Measurements from ENCODE around the gene GADL1.

Gene GADL1

DNA sequence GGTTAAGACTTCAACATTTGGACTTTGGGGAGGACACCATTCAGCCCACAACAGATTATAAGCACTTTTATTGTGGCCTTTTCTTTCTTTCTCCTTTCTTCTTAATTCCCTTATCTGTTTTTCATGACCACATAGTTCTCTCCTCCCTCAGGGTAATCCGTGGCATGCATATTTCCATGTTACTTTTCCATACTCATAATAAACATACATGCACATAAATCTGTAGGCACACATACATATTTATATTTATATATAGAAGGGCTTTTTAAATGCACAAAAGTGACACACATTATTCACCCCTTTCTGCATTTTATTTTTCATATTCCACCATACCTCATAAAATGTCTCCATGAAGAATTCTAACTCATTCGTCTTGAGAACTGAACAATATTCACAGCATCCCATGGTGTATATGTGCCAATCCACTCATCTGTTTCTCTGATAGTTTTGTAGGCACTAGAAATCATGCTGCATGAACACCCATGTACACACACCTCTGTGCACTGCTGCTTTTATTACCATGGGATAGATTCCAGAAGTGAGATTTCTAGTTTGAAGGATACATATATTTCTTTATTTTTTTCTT, 38.1 kb upstream of the GADL1 start:
- Histone ChIP-seq H3F3A (ENCODE audit: control insufficient read depth, insufficient read depth) (no peaks in the 10 kb centered on the region), H3K27ac (ENCODE audit: low read depth, low read length) (no peak overlapping the region), H3K79me2 (ENCODE audit: control insufficient read depth, low read length) (no peaks in the 10 kb centered on the region), H3K4me1 (ENCODE audit: control insufficient read depth, low read length) (no peaks in the 10 kb centered on the region), H3K36me3 (ENCODE audit: control insufficient read depth, low read length) (no peaks in the 10 kb centered on the region), H4K20me1 (ENCODE audit: control insufficient read depth, insufficient read depth, low read depth, low read length) (no peaks in the 10 kb centered on the region), H3K9me3 (ENCODE audit: control insufficient read depth, insufficient read depth, low read length) (no peaks in the 10 kb centered on the region), H3K27me3 (ENCODE audit: control insufficient read depth, low read length) (peaks cover 5% of the 10 kb centered on the region), H3K4me3 (ENCODE audit: low read length) (no peak overlapping the region), H3K9me2 (replicated peaks; ENCODE audit: control insufficient read depth, low read length) (no peaks in the 10 kb centered on the region), H3K4me2 (ENCODE audit: low read length) (no peak overlapping the region)
- TF ChIP-seq EZH2phosphoT487 (IDR thresholded peaks at IDR 0.05; ENCODE audit: borderline replicate concordance, low read length), result no peak
- TF ChIP-seq, protein P1, sequence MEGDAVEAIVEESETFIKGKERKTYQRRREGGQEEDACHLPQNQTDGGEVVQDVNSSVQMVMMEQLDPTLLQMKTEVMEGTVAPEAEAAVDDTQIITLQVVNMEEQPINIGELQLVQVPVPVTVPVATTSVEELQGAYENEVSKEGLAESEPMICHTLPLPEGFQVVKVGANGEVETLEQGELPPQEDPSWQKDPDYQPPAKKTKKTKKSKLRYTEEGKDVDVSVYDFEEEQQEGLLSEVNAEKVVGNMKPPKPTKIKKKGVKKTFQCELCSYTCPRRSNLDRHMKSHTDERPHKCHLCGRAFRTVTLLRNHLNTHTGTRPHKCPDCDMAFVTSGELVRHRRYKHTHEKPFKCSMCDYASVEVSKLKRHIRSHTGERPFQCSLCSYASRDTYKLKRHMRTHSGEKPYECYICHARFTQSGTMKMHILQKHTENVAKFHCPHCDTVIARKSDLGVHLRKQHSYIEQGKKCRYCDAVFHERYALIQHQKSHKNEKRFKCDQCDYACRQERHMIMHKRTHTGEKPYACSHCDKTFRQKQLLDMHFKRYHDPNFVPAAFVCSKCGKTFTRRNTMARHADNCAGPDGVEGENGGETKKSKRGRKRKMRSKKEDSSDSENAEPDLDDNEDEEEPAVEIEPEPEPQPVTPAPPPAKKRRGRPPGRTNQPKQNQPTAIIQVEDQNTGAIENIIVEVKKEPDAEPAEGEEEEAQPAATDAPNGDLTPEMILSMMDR (IDR thresholded peaks at IDR 0.05; ENCODE audit: low read depth, low read length, poor library complexity, severe bottlenecking), result no peak

DNA sequence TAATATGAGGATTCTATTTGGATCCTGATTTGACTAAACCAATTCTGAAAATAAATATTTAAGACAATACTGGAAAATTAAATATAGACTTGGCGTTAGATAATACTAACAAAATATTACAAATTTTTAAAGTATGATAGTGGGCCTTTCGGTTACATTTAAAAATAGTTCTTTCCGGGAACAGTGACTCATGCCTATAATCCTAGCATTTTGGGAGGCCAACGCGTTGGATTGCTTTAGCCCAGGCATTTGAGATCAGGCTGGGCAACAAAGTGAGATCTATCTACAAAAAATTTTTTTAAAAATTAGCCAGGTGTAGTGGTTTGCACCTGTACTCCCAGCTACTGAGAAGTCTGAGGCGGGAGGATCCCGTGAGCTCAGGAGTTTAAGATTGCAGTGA, 30.3 kb upstream of the GADL1 start:
- Histone ChIP-seq H3K4me2 (ENCODE audit: low read length) (no peak overlapping the region), H3K9me2 (replicated peaks; ENCODE audit: control insufficient read depth, low read length) (no peaks in the 10 kb centered on the region), H4K20me1 (ENCODE audit: control insufficient read depth, insufficient read depth, low read depth, low read length) (no peaks in the 10 kb centered on the region), H3K4me1 (ENCODE audit: control insufficient read depth, low read length) (no peaks in the 10 kb centered on the region), H3K4me3 (ENCODE audit: low read length) (no peak overlapping the region), H3K36me3 (ENCODE audit: control insufficient read depth, low read length) (no peaks in the 10 kb centered on the region), H3F3A (ENCODE audit: control insufficient read depth, insufficient read depth) (no peaks in the 10 kb centered on the region), H3K27me3 (ENCODE audit: control insufficient read depth, low read length) (no peaks in the 10 kb centered on the region), H3K9me3 (ENCODE audit: control insufficient read depth, insufficient read depth, low read length) (no peaks in the 10 kb centered on the region), H3K79me2 (ENCODE audit: control insufficient read depth, low read length) (no peaks in the 10 kb centered on the region), H3K27ac (ENCODE audit: low read depth, low read length) (no peak overlapping the region)
- TF ChIP-seq, protein P1 (IDR thresholded peaks at IDR 0.05; ENCODE audit: low read depth, low read length, poor library complexity, severe bottlenecking), result no peak
- TF ChIP-seq EZH2phosphoT487 (IDR thresholded peaks at IDR 0.05; ENCODE audit: borderline replicate concordance, low read length), result no peak

DNA sequence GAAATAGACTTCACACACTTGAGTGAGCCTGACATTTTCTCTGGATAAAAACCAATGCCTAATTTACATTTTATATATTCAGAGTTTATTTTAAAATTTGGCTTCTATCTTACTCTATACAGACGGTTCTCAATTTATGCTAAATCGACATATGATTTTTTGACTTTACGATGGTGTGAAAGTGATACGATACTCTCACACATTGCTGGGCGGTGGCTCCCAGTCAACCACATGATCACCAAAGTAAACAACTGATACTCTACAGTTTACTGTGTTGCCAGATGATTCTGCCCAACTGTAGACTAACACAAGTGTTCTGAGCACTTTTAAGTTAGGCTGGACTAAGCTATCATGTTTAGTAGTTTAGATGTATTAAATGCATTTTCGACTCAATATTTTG, 25.1 kb upstream of the GADL1 start:
- peaks cover 3% of the 10 kb centered on the region; the same call in 1 of the 2 replicates for H3K27me3 ChIP-seq (ENCODE audit: control insufficient read depth, low read length)
- no peak overlapping the region for H3K4me3 ChIP-seq (ENCODE audit: low read length)
- no peaks in the 10 kb centered on the region for H3K79me2 ChIP-seq (ENCODE audit: control insufficient read depth, low read length)
- no peaks in the 10 kb centered on the region for H3F3A ChIP-seq (ENCODE audit: control insufficient read depth, insufficient read depth)
- H3K27ac ChIP-seq (ENCODE audit: low read depth, low read length), result no peak overlapping the region
- H4K20me1 ChIP-seq (ENCODE audit: control insufficient read depth, insufficient read depth, low read depth, low read length), result no peaks in the 10 kb centered on the region
- no peaks in the 10 kb centered on the region for H3K36me3 ChIP-seq (ENCODE audit: control insufficient read depth, low read length)
- H3K4me1 ChIP-seq (ENCODE audit: control insufficient read depth, low read length), result no peaks in the 10 kb centered on the region
- H3K9me3 ChIP-seq (ENCODE audit: control insufficient read depth, insufficient read depth, low read length), result no peaks in the 10 kb centered on the region
- no peaks in the 10 kb centered on the region for H3K9me2 ChIP-seq (replicated peaks; ENCODE audit: control insufficient read depth, low read length)
- TF ChIP-seq, protein P1 (IDR thresholded peaks at IDR 0.05; ENCODE audit: low read depth, low read length, poor library complexity, severe bottlenecking), result no peak
- TF ChIP-seq EZH2phosphoT487 (IDR thresholded peaks at IDR 0.05; ENCODE audit: borderline replicate concordance, low read length), result no peak
- H3K4me2 ChIP-seq (ENCODE audit: low read length), result no peak overlapping the region

All from DOHH2 (cell line).